ENCODE measurements around the gene NABP2.
A peak's percentile ranks its signal among the peaks of the same experiment; 100 is the strongest.
"Not testable (repeated sequence)": the region's sequence is repeated elsewhere in the genome, so short reads cannot be mapped to it uniquely, and the experiment has no call there.

The NABP2 gene

GRCh38 chr12:56224102-56224701 is at the start of gene NABP2:
Gene NABP2, plus strand, starts transcription at chr12:56224342. Its CDS starts 515 bp downstream, at chr12:56224857.
- DNase-seq (ENCODE audit: low read depth, low spot score) = peak; percentile 92

DNA sequence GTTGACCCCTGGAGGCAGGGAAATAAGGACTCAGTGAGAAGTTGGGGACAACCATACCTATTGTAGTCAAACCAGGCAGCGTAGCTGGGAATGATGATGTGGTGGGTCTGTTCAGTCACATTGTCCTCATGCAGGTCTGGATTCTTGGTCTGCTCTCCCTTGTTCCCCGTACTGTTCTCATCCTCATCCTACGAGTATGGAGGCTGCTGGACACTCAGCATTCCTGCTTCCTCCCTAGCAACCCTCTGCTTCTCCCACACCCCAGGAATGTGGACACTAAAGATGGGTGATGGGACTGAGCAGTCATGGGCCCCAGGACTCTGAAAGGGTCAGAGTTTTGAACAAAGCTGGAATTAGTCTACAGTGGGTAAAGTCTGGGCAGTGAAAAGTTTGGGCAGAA is 45.8 kb upstream of the NABP2 start:
- no peak for DNase-seq (ENCODE audit: low read depth, low spot score)

DNA sequence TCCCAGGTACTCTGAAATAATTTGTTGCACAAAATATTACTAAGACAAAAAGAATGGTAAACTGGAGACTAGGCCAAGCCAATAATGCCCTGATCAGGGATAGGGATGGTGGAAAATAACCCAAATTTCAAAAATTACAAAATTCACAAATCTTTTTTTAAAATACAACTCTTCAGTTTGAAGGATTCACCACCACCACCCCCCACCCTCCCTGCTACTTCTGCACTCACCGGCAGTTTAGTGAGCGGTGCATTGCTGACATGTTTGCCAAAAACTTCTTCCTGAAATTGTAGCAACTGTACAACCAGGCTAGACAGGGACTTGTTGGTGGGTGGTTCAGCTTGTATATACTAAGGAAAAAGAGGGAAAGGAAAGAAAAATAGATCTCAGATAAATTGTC is 37.2 kb upstream of the NABP2 start:
- no peak for DNase-seq (ENCODE audit: low read depth, low spot score)

DNA sequence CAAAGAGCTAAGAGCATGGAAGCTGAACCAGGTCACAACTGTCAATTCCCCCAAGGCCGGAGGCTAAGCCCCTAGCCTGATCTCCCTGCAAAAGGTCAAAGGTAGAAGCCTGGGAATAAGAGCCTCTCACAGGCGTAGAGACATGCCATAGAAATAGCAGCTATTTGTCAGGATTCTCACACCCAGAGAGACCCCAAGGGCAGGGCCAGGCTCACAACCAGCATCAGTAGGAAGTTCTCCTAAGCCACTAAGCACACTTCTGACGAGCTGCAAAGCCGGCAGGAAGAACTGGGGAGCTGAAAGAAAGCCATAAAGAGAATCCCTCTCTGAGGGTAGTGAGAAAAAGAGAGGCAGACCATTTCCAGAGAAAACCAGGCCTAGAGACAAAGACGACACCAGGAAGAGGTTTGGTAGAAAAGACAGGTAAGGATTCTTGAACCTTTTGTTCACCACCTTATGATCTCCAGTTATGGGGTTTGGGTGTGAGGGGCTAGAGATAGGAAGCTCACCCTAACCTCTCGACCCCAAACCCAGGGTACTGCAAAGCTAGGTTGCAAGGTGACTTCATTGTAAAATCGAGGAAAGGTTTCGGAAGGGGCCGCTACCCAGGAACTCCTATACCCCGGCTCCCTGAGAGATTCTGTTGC is 35.9 kb upstream of the NABP2 start:
- no peak for DNase-seq (ENCODE audit: low read depth, low spot score)

DNA sequence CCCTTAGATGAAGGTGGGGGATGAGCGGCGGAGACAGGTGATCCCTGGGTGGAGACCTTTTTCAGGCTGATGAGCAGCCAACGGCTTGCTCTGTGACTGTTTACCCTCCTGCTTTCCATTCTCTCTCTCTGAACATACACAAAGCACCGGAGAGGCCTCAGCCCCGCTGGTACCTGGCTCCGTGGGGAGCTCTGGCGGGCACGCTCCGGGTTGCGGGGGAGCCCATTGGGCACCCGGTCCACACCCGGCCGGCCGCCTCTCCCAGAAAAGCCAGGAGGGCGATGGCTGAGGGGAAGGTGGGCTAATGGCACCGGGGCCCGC is 35.4 kb upstream of the NABP2 start:
- no peak for DNase-seq (ENCODE audit: low read depth, low spot score)

DNA sequence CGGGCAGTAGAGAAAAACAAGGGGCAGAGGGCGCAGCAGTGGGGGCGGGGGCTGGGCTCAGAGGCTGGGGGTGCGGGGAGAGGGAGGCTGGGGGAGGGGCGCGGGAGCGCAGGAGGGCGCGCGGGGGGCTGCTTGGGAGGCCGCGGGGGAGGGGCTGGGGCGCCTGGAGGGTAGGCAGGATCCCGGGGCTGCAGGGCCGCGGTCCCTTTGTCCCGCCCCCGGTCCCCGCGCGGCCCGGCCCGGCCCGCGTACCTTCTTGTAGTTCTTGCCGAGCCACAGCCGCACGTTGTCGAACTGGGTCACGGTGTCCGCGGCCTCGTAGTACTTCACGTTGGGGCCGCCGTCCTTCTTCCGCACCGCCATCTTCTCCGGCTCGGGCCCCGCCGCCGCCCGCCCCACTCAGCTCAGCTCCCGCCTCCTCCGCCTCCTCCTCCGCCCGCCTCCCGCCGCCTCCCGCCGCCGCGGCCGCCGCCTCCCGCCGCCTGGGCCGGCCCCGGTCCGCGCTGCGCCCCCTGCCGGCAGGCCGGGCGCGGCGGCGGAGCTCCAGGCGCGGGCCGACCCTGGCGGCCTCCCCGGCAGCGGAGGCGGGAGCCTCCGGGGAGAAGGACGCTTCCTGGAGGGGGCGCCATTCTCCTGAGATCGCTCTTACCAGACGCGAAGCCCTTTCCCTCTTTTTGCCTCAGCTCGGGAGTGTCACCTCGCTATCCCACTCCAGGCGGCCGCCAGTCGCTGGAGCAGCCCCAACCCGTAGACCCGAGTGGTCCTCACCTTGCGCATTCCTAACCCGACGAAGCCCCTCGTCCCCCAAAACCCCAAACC is 34.8 kb upstream of the NABP2 start, which contains the start of gene SMARCC2:
Gene SMARCC2 (minus strand): TSS at position 385 of the 819 bp plus-strand sequence. CDS start 22 bp downstream, at position 363.
- DNase-seq (ENCODE audit: low read depth, low spot score) = peak; percentile 48

DNA sequence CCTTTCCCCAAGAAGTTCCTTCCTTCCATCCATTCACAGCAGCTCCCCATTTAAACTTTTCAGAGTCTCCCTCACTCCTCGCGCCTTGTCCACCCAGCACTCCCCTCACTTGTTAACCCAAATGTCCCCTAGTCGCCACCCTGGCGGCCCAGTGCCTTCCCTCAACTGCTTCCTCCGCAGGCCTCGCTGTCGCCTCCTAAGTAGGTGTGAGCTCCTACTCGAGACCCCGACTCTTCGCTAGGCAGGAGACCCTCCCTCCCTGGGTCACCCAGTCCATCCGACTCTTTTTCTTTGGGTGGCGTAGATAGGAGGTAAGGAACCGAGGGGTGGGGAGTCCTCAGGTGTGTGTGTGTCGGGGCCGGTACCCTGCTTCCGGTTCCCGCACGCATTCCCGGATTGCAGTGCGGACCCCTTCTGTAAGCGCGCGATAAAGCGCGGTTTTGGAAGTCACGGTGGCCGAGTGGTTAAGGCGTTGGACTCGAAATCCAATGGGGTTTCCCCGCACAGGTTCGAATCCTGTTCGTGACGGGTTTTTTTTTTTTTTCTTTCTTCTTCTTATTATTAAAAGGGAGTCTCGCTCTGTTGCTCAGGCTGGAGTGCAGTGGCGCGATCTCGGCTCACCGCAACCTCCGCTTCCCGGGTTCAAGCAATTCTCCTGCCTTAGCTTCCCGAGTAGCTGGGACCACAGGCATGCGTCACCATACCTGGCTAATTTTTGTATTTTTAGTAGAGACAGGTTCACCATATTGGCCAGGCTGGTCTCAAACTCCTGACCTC is 34.0 kb upstream of the NABP2 start:
- peak; percentile 67 for DNase-seq (ENCODE audit: low read depth, low spot score)

- no peak for DNase-seq (ENCODE audit: low read depth, low spot score)
Measured at GRCh38 chr12:56190695-56191155, 33.4 kb upstream of the NABP2 start.

DNA sequence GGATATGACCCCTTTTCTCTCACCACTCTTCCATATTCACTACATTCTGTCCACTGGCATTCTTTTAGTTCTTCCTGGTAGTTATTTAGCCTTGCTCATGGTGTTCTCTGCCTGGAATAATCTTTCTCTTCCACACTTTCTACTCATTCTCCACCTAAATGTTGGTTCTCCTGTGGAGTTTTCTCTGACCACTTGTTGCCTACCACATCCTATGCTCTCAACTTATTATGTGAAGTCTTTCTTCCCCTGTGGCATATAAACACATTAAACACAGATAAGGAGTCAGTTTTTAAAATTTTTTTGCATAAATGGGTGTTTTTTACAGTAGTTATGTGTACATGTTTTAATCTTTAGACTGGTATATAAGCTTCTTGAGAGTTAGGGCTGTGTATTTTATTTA is 31.6 kb upstream of the NABP2 start:
- no peak for DNase-seq (ENCODE audit: low read depth, low spot score)

GRCh38 chr12:56193025-56193578 is 31.0 kb upstream of the NABP2 start:
- DNase-seq (ENCODE audit: low read depth, low spot score) = peak; percentile 47

DNA sequence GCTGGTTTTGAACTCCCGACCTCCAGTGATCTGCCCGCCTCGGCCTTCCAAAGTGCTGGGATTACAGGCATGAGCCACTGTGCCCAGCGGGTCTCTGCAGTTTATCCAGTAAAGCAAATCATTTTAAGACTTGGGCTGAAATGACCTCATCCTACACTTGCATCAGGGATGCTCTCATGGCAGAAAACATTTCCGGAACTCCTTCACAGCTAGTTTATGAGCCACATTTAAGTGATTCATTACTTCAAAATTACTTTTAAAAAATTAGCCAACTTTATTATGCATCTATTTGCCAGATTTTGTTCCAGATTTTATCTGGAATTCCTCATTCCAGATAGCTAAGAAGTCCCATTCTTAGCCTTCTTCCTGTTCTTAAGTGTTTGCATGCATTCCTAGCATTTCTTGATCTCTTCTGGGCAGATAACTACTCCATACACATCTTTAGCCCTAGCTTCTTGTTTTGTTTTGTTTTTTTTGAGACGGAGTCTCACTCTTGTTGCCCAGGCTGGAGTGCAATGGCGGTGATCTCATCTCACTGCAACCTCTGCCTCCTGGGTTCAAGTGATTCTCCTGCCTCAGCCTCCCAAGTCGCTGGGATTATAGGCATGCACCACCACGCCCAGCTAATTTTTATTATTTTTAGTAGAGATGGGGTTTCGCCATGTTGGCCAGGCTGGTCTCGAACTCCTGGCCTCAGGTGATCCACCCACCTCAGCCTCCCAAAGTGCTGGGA is 27.2 kb upstream of the NABP2 start:
- DNase-seq (ENCODE audit: low read depth, low spot score) = not testable (repeated sequence)

- no peak for DNase-seq (ENCODE audit: low read depth, low spot score)
Measured at GRCh38 chr12:56197921-56198635, 26.1 kb upstream of the NABP2 start.

DNA sequence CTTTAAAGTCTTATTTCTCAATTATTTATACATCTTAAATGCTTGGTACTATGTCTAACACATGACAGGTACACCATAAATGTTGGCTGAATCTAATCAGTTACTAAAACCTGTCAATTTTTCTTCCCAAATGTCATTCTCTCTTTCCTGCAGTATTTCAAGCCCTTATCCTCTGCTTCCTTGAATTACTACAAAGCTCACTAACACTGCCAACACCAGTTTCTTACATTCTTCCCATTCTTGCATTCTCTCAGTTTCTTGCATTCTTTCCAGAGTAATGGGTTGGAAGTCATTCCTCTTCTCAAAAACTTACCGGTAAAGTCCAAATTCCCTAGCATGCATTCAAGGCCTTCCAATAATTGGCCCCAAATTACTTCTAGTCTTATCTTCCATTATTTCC is 25.3 kb upstream of the NABP2 start:
- no peak for DNase-seq (ENCODE audit: low read depth, low spot score)

- no peak for DNase-seq (ENCODE audit: low read depth, low spot score)
Measured at GRCh38 chr12:56202366-56202765, 21.8 kb upstream of the NABP2 start.

- no peak for DNase-seq (ENCODE audit: low read depth, low spot score)
Measured at GRCh38 chr12:56202838-56203237, 21.3 kb upstream of the NABP2 start.

GRCh38 chr12:56204275-56204674 is 19.9 kb upstream of the NABP2 start:
- no peak for DNase-seq (ENCODE audit: low read depth, low spot score)

DNA sequence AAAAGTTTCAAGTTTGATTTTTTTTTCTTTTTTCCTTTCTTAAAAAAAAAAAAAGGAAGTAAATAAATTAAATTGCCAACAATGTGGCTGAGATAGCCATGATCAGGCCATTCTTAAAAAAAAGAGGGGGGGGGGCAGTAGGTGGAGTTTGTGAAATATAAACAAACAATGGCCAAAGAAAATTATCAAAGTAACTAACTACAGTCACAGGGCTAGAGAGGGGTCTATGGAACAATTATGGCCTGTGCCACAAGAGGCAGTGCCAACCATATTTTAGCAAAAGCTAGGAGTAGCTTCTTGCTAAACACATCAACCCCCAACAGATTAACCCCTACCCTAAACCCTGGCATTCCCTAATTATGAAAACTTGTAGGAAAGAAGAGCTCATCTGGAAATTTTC is 18.7 kb upstream of the NABP2 start:
- DNase-seq (ENCODE audit: low read depth, low spot score) = no peak

- DNase-seq (ENCODE audit: low read depth, low spot score) = no peak
Measured at GRCh38 chr12:56206452-56207166, 17.5 kb upstream of the NABP2 start.

GRCh38 chr12:56208006-56208405 is 16.1 kb upstream of the NABP2 start:
- no peak for DNase-seq (ENCODE audit: low read depth, low spot score)

DNA sequence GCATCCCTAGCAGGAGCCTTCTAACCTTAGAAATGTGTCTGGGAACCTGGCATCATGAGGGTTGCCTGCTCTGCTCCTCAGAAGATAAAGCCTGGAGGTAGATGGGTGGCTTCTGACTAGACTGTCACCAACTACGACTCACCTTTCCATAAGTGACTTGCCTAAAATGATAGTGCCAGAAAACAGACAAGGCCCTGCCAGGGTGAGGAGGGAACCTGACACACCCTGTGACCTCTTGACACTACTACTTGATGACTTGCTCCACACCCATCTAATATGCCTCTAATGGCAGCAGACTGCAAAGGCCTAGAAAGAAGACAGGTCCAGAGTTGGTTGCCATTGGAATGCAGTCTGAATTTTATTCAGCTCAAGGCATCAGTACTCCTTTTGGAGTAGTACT is 11.8 kb upstream of the NABP2 start:
- no peak for DNase-seq (ENCODE audit: low read depth, low spot score)

All from iPS DF 19.7 (cell line).